Brain pericyte (primary cell): Measurements from ENCODE around the gene ERGIC2.
"Not testable (repeated sequence)": the region's sequence is repeated elsewhere in the genome, so short reads cannot be mapped to it uniquely, and the experiment has no call there.

Source experiments
- DNase-seq: peaks from one replicate; pipeline ENCODE4 v3.0.0-alpha.2; 2012; ENCODE audit warnings: low read depth, low spot score

The ERGIC2 gene, protein sequence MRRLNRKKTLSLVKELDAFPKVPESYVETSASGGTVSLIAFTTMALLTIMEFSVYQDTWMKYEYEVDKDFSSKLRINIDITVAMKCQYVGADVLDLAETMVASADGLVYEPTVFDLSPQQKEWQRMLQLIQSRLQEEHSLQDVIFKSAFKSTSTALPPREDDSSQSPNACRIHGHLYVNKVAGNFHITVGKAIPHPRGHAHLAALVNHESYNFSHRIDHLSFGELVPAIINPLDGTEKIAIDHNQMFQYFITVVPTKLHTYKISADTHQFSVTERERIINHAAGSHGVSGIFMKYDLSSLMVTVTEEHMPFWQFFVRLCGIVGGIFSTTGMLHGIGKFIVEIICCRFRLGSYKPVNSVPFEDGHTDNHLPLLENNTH

GRCh38 chr12:29380536-29381523 is at the start of gene ERGIC2:
TSS of gene ERGIC2 (minus strand) at chr12:29381172. CDS start at chr12:29371633, 9,539 bp downstream.
- peak; percentile 93 for DNase-seq

- no peak for DNase-seq
These were observed 49.7 kb upstream of the ERGIC2 start for GRCh38 chr12:29430716-29431044.

- DNase-seq: no peak
These were observed 49.2 kb upstream of the ERGIC2 start for GRCh38 chr12:29429999-29430715.

GRCh38 chr12:29428633-29429032 is 47.7 kb upstream of the ERGIC2 start:
- DNase-seq: no peak

- no peak for DNase-seq
These were observed 47.0 kb upstream of the ERGIC2 start for GRCh38 chr12:29427964-29428363.

GRCh38 chr12:29426498-29426897 is 45.5 kb upstream of the ERGIC2 start:
- no peak for DNase-seq

DNA sequence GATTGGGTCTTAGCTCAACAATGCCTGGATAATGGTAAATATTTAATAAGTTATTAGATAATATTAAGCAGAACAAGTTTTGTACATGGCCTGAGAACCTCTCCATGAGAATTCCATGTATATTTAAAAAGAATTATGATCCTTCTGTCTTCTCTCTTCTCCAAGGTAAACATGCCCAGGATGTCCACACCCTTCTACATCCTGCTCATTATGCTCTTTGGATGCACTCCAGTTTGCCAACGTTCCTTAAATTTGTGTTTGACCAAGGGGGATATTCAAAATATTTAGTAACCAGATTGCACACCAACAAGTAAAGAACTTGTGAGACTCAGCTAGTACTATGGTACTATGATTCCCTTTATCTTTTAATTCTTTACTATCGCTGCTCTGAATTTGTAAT is 44.8 kb upstream of the ERGIC2 start:
- no peak for DNase-seq

DNA sequence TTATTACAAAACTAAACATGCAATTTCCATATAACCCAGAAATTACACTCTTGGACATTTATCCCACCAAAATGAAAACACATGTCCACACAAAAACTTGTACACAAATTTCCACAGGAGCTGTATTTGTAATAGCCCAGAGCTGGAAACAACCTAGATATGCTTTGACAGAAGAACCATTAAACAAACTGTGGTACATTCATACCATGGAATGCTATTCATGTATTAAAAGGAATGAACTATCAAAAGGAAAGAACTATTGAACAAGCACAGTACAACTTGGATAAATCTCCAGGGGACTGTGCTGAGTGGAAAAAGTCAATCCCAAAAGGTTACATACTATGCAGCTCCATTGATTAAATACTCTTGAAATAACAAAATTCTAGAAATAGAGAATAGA is 35.8 kb upstream of the ERGIC2 start:
- DNase-seq: no peak

GRCh38 chr12:29415111-29415510 is 34.1 kb upstream of the ERGIC2 start:
- no peak for DNase-seq

DNA sequence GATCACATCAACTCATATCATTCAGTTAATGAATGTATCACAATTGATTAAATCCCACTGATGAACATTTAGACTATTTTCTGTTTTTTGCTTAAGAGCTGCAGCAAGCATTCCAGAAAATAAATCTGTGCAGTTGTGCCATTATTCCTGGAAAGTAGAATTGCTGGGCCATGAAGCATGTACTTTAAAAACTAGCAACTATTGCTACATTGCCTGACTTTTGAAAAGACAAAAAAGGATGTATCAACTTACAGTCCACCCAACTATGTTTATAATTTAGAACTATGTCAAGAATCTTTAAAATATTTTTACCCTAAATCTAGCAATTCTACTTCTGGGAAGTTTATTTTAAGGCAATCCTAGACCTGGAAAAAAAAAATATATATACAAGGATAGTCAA is 33.4 kb upstream of the ERGIC2 start:
- DNase-seq: no peak

GRCh38 chr12:29405561-29405960 is 24.6 kb upstream of the ERGIC2 start:
- DNase-seq: no peak

DNA sequence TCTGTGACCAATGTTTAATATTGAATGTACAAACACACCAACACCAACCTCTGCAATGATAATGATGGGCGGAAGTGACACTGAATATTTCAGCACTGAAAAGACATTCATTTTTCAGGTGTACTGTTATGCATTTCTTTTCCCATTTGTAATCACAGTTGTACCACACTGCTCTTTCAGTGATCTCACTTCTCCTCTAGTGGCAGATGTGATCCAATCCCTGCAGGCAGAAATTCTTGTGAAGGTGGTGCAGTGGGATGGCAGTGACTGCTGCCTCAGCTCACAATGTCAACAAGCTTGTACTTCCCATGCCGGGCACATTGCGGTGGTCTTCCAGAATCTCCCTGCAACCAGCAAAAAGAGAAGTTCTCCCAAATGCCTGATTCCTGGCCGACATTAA is 23.0 kb upstream of the ERGIC2 start:
- DNase-seq: no peak

DNA sequence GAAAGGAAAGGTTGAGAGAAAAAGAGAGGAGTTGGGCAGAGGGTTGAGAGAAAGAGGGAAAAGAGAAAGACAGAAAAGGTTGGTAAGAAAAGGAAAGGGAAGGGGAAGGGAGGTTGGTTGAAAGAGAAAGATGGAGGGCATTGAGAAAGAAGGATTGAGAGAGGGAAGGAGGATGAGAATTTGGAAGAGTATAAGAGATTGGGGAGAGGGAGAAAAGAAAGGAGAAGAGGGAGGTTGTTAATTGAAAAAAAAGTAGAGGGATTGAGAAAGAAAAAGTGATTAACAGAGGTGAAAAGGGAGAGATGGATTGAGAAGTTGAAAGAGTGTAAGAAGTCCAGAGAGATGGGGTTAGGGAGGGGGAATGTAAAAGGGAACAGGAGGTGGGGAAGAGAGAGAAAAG is 21.5 kb upstream of the ERGIC2 start:
- no peak for DNase-seq

GRCh38 chr12:29398495-29398894 is 17.5 kb upstream of the ERGIC2 start:
- DNase-seq: no peak

- no peak for DNase-seq
These were observed 15.8 kb upstream of the ERGIC2 start for GRCh38 chr12:29396774-29397173.

GRCh38 chr12:29395356-29395755 is 14.4 kb upstream of the ERGIC2 start:
- no peak for DNase-seq

DNA sequence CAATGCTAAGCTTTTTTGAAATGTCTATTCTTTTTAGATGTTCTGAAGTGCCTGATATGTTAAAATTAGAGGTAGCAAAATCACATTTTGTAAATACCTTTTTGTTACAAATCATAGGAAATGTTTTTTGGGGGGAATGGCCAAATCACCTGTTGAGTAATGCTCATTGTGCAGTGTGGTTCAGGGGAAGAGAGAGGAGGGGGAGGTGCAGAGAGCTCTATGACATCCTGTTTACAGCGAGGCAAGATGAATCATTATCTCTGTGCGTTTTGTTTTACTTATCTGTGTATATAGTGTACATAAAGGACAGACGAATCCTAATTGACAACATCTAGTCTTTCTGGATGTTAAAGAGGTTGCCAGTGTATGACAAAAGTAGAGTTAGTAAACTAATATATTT is 9.4 kb upstream of the ERGIC2 start:
- DNase-seq: not testable (repeated sequence)

GRCh38 chr12:29389295-29389919 is 8.4 kb upstream of the ERGIC2 start:
- DNase-seq: no peak

- DNase-seq: not testable (repeated sequence)
These were observed 5.2 kb upstream of the ERGIC2 start for GRCh38 chr12:29386084-29386680.

- DNase-seq: not testable (repeated sequence)
These were observed 4.2 kb upstream of the ERGIC2 start for GRCh38 chr12:29385194-29385593.

- no peak for DNase-seq
These were observed 1.3 kb upstream of the ERGIC2 start for GRCh38 chr12:29382251-29382650.
